ENCODE measurements around the gene KLF7.

KLF7 gene

GRCh38 chr2:207035875-207036274 is 129.9 kb downstream of the KLF7 start (continued):
- TF ChIP-seq CSRNP3 (CRISPR knock-in tag; IDR thresholded peaks at IDR 0.05) (no peak), ARNTL (CRISPR knock-in tag; IDR thresholded peaks at IDR 0.05; ENCODE audit: borderline replicate concordance, low read depth) (no peak), PATZ1 (CRISPR knock-in tag; IDR thresholded peaks at IDR 0.05; ENCODE audit: borderline replicate concordance) (no peak)

DNA sequence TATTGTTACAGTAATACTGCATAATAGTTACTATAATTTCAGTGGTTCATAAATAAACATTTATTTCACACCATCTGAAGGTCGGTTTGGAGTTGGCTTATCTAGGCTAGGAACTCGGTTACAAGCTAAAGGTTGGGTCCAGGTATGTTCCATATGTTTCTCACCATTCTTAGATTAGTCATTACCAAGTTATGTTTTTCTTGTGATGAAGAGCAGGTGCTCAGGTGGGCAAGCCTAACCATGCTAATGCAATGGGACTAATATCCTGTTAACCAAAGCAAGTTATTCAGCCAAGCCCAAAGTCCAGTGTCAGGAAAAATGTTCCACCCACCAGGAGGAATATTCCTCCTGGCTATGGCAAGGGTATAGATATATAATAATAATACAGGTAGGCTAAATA is 133.3 kb downstream of the KLF7 start:
- no peak for ATAC-seq
- TF ChIP-seq ISL1 (CRISPR knock-in tag; IDR thresholded peaks at IDR 0.05): no peak
- no peak for TF ChIP-seq RARB (CRISPR knock-in tag; IDR thresholded peaks at IDR 0.05)
- no peak for TF ChIP-seq ARNTL (CRISPR knock-in tag; IDR thresholded peaks at IDR 0.05; ENCODE audit: borderline replicate concordance, low read depth)
- no peak for TF ChIP-seq ZNF8 (CRISPR knock-in tag; IDR thresholded peaks at IDR 0.05)
- TF ChIP-seq BACH2 (CRISPR knock-in tag; IDR thresholded peaks at IDR 0.05; ENCODE audit: borderline replicate concordance): no peak
- TF ChIP-seq ZFP3 (CRISPR knock-in tag; IDR thresholded peaks at IDR 0.05): no peak
- no peak for TF ChIP-seq ZC3H10 (CRISPR knock-in tag; IDR thresholded peaks at IDR 0.05)
